ENCODE data around the gene THSD7A.

THSD7A gene

GRCh38 chr7:11817111-11817740 is 14.8 kb downstream of the THSD7A start:
- DNase-seq (ENCODE audit: low spot score): no peak

- no peak for DNase-seq (ENCODE audit: low spot score)
These were observed 20.3 kb downstream of the THSD7A start for GRCh38 chr7:11811709-11812108.

- no peak for DNase-seq (ENCODE audit: low spot score)
These were observed 21.9 kb downstream of the THSD7A start for GRCh38 chr7:11810043-11810625.

- no peak for DNase-seq (ENCODE audit: low spot score)
These were observed 25.0 kb downstream of the THSD7A start for GRCh38 chr7:11807000-11807399.

GRCh38 chr7:11804621-11805020 is 27.4 kb downstream of the THSD7A start:
- no peak for DNase-seq (ENCODE audit: low spot score)

GRCh38 chr7:11795231-11795630 is 36.8 kb downstream of the THSD7A start:
- DNase-seq (ENCODE audit: low spot score): no peak

GRCh38 chr7:11792166-11792565 is 39.8 kb downstream of the THSD7A start:
- peak; percentile 1 for DNase-seq (ENCODE audit: low spot score)

- no peak for DNase-seq (ENCODE audit: low spot score)
These were observed 43.4 kb downstream of the THSD7A start for GRCh38 chr7:11788568-11788967.

GRCh38 chr7:11787534-11787933 is 44.5 kb downstream of the THSD7A start:
- DNase-seq (ENCODE audit: low spot score): no peak

GRCh38 chr7:11786186-11786585 is 45.8 kb downstream of the THSD7A start:
- DNase-seq (ENCODE audit: low spot score): no peak

- DNase-seq (ENCODE audit: low spot score): no peak
These were observed 47.0 kb downstream of the THSD7A start for GRCh38 chr7:11784769-11785536.

- no peak for DNase-seq (ENCODE audit: low spot score)
These were observed 51.9 kb downstream of the THSD7A start for GRCh38 chr7:11779864-11780674.

GRCh38 chr7:11776039-11776438 is 56.0 kb downstream of the THSD7A start:
- DNase-seq (ENCODE audit: low spot score): no peak

- DNase-seq (ENCODE audit: low spot score): no peak
These were observed 56.6 kb downstream of the THSD7A start for GRCh38 chr7:11775401-11775800.

GRCh38 chr7:11768263-11768662 is 63.7 kb downstream of the THSD7A start:
- no peak for DNase-seq (ENCODE audit: low spot score)

- DNase-seq (ENCODE audit: low spot score): no peak
These were observed 64.8 kb downstream of the THSD7A start for GRCh38 chr7:11767148-11767547.

GRCh38 chr7:11760372-11760771 is 71.6 kb downstream of the THSD7A start:
- peak; percentile 13 for DNase-seq (ENCODE audit: low spot score)

GRCh38 chr7:11758627-11759111 is 73.3 kb downstream of the THSD7A start:
- no peak for DNase-seq (ENCODE audit: low spot score)

GRCh38 chr7:11757153-11757552 is 74.8 kb downstream of the THSD7A start:
- DNase-seq (ENCODE audit: low spot score): no peak

- no peak for DNase-seq (ENCODE audit: low spot score)
These were observed 77.1 kb downstream of the THSD7A start for GRCh38 chr7:11754933-11755332.

- no peak for DNase-seq (ENCODE audit: low spot score)
These were observed 77.9 kb downstream of the THSD7A start for GRCh38 chr7:11754123-11754522.

- no peak for DNase-seq (ENCODE audit: low spot score)
These were observed 78.6 kb downstream of the THSD7A start for GRCh38 chr7:11753433-11753832.
